GM18519 (cell line): Measurements from ENCODE around the gene SCGB1C1.

ENCODE experiments used
- ATAC-seq: cut with Tn5 transposase; IDR thresholded peaks from one replicate; pipeline ENCODE4 v1.9.1; 2021; ENCODE audit warnings: mild to moderate bottlenecking, moderate library complexity; ENCODE audit not compliant: unreplicated experiment, low FRiP score

Gene SCGB1C1

GRCh38 chr11:204587-205109, 11.8 kb downstream of the SCGB1C1 start:
- no peak for ATAC-seq

GRCh38 chr11:205221-206001, 12.5 kb downstream of the SCGB1C1 start:
- no peak for ATAC-seq

GRCh38 chr11:206002-206384, 13.1 kb downstream of the SCGB1C1 start:
- no peak for ATAC-seq

- ATAC-seq, result no peak
These were observed 13.8 kb downstream of the SCGB1C1 start for GRCh38 chr11:206526-207207.

- ATAC-seq, result peak; percentile 55
These were observed 14.5 kb downstream of the SCGB1C1 start, which contains the start of the genes BET1L and RIC8A for GRCh38 chr11:207208-207862. BET1L (minus strand) TSS chr11:207399; CDS start chr11:207321, 78 bp downstream. RIC8A (plus strand) TSS chr11:207708; CDS start chr11:208855, 1,147 bp downstream.

GRCh38 chr11:207863-208180, 14.9 kb downstream of the SCGB1C1 start:
- no peak for ATAC-seq

- no peak for ATAC-seq
These were observed 15.5 kb downstream of the SCGB1C1 start for GRCh38 chr11:208181-208916.

GRCh38 chr11:208917-209260, 16.0 kb downstream of the SCGB1C1 start:
- no peak for ATAC-seq

GRCh38 chr11:209275-210121, 16.6 kb downstream of the SCGB1C1 start:
- ATAC-seq, result no peak

GRCh38 chr11:210122-210802, 17.4 kb downstream of the SCGB1C1 start:
- no peak for ATAC-seq

GRCh38 chr11:210803-211180, 17.9 kb downstream of the SCGB1C1 start:
- ATAC-seq, result no peak

- no peak for ATAC-seq
These were observed 18.4 kb downstream of the SCGB1C1 start for GRCh38 chr11:211295-211694.

GRCh38 chr11:211741-212140, 18.9 kb downstream of the SCGB1C1 start:
- ATAC-seq, result no peak

GRCh38 chr11:212150-213100, 19.5 kb downstream of the SCGB1C1 start:
- no peak for ATAC-seq

- no peak for ATAC-seq
These were observed 20.2 kb downstream of the SCGB1C1 start for GRCh38 chr11:213111-213510.

GRCh38 chr11:214083-214482, 21.2 kb downstream of the SCGB1C1 start:
- no peak for ATAC-seq

- no peak for ATAC-seq
These were observed 22.7 kb downstream of the SCGB1C1 start for GRCh38 chr11:215581-216037.
